Vagina (tissue), 2 donors: ENCODE results near the gene HSD17B10.

Source experiments
- POLR2AphosphoS5 ChIP-seq, 2 donors: sonication (generic); formaldehyde crosslinking; IDR thresholded peaks; one replicate each; pipeline ENCODE4 v1.9.0; 2017; ENCODE audit warnings: antibody characterized with exemption in 2 of 2, mild to moderate bottlenecking in 2 of 2, low read depth in 1 of 2; ENCODE audit not compliant: insufficient read depth in 1 of 2
- TF ChIP-seq, protein P1 (sequence below), 3 experiments: fragments of 450-650 bp in 2 of 3; fragments of 200-600 bp in 1 of 3; sonication (generic) in 1 of 3; IDR thresholded peaks; one replicate each; pipeline ENCODE4 v1.5.1; 2017 to 2019; ENCODE audit warnings: antibody characterized with exemption in 3 of 3, mild to moderate bottlenecking in 2 of 3, moderate library complexity in 2 of 3

DNA sequence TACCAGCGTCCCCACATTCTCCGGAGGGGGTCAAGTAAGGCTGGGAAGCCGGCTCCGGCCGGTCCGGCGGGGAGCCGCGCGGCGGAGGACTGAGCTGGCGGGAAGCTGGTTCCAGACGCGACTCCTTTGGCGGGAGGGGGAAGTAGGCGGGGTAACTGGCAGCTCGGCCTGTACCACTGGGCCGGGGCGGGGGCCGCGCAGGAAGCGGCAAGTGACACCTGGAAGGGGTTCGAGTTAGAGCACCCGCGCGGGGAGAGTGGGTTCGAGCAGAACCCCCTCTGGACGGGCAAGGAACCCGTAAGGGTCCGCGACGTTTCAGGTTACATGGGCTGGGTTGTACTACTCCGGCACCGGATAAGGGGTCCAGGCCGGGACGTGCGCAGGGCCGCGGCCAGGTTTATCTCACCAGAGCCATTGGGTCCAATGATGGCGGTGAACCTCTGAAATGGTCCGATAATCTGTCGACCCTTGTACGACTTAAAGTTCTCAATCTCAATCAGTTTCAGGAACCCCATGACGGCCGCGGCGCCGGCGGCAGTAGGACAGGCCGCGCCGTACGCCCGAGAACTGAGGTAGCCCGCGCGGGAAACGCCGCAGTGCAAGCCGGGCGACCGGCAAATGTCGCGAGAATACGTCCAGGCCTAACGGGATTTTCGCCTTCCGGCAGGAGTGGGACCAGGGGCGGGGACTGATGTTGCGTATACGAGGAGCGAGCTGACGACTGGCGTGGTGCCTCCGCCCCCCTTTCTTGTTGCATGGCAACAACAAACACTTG lies 11.9 kb downstream of the HSD17B10 start, which contains the start of gene SMC1A:
- TF ChIP-seq POLR2AphosphoS5 (IDR thresholded peaks at IDR 0.05; ENCODE audit: insufficient read depth in 1 of 2, low read depth in 1 of 2): peak; percentile 83 to 94
- TF ChIP-seq, protein P1, sequence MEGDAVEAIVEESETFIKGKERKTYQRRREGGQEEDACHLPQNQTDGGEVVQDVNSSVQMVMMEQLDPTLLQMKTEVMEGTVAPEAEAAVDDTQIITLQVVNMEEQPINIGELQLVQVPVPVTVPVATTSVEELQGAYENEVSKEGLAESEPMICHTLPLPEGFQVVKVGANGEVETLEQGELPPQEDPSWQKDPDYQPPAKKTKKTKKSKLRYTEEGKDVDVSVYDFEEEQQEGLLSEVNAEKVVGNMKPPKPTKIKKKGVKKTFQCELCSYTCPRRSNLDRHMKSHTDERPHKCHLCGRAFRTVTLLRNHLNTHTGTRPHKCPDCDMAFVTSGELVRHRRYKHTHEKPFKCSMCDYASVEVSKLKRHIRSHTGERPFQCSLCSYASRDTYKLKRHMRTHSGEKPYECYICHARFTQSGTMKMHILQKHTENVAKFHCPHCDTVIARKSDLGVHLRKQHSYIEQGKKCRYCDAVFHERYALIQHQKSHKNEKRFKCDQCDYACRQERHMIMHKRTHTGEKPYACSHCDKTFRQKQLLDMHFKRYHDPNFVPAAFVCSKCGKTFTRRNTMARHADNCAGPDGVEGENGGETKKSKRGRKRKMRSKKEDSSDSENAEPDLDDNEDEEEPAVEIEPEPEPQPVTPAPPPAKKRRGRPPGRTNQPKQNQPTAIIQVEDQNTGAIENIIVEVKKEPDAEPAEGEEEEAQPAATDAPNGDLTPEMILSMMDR (IDR thresholded peaks at IDR 0.05): peak in 1 of 3 experiments; percentile 7
